ENCODE measurements around the gene ILKAP.

DNA sequence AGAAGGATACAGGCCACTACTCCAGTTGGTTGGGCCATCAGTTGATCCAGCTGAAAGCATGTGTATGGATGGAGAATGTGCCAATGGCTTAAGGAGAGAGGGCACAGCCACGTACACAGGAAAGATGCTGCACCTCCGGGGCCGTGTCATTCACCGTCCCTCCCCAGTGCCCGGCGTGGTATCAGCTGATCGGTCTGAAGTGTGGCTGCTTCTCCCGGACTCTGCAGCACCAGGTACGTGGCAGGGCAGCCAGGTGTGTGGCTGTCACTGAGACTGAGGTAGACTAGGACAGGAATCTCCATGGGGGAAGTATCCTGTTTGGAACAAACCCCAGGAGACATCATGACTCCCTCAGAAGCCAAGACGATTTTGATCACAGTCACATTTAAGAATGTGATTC lies 48.9 kb downstream of the ILKAP start:
- no peak for TF ChIP-seq CTCF (IDR thresholded peaks at IDR 0.05; ENCODE audit: poor library complexity)
- no peak for TF ChIP-seq EZH2phosphoT487 (IDR thresholded peaks at IDR 0.05; ENCODE audit: low read depth, severe bottlenecking, unreplicated experiment)
- TF ChIP-seq EZH2 (IDR thresholded peaks at IDR 0.05; ENCODE audit: borderline replicate concordance): no peak
